Activated CD8-positive, alpha-beta memory T cell treated with anti-CD3 and anti-CD28 coated beads for 36 hours (primary cell): ENCODE results near the gene MEX3C. TPM values are rescaled to one million over a fixed set of nuclear protein-coding genes. Genes with fewer than 3 reads are reported as not detected.

Source experiments
- CTCF ChIA-PET: fragments of 350-600 bp; sonication (Branson Sonifier 250); formaldehyde crosslinking; loops from one replicate; lab custom pipeline; 2021; ENCODE audit warnings: antibody characterized with exemption; lab: Charles Lee
- POLR2A ChIA-PET: fragments of 350-600 bp; sonication (Branson Sonifier 250); formaldehyde crosslinking; loops from one replicate; lab custom pipeline; 2021; ENCODE audit warnings: antibody characterized with exemption; lab: Charles Lee
- total RNA-seq, 2 experiments: library from RNA; stranded (reverse); gene quantifications; one replicate each; pipeline ENCODE4 v1.2.3, GENCODE V29; 2021

MEX3C gene
- total RNA-seq, 2 experiments from 2014 or later = 67.8 to 69.9 TPM

GRCh38 chr18:51194604-51195003 is 2.9 kb downstream of the MEX3C start:
- ChIA-PET CTCF (interaction anchor here (0.5 to 1.4 kb wide), 2 partner anchors 41 to 44 kb away, joined by 3 to 4 read pairs; no protein-coding TSS in a partner anchor), POLR2A (interaction anchor here (0.8 to 1.2 kb wide), 2 partner anchors 40 to 315 kb away, joined by 3 to 4 read pairs; no protein-coding TSS in a partner anchor)

- ChIA-PET POLR2A (interaction anchor here (0.9 to 1.2 kb wide), 2 partner anchors 22 to 315 kb away, joined by 3 read pairs; no protein-coding TSS in a partner anchor), CTCF (no interaction called here)
Measured at GRCh38 chr18:51193621-51194287, 3.7 kb downstream of the MEX3C start.

- POLR2A ChIA-PET = interaction anchor here (0.6 to 1.5 kb wide), 5 partner anchors 21 to 314 kb away, joined by 3 to 4 read pairs (median 3); partner anchors contain the start of gene ME2
Measured at GRCh38 chr18:51192696-51193095, 4.8 kb downstream of the MEX3C start.

GRCh38 chr18:51192026-51192425 is 5.5 kb downstream of the MEX3C start:
- ChIA-PET POLR2A (interaction anchor here (0.7 to 1.5 kb wide), 2 partner anchors 25 to 313 kb away, joined by 3 to 4 read pairs; partner anchors contain the start of gene ME2), CTCF (no interaction called here)

More at GRCh38 chr18:51192696-51193095, 4.8 kb downstream of the MEX3C start:
- CTCF ChIA-PET = no interaction called here

GRCh38 chr18:51191128-51191717 is 6.3 kb downstream of the MEX3C start:
- CTCF ChIA-PET = no interaction called here
- POLR2A ChIA-PET = no interaction called here

- ChIA-PET CTCF (no interaction called here), POLR2A (no interaction called here)
Measured at GRCh38 chr18:51190000-51190399, 7.5 kb downstream of the MEX3C start.

- ChIA-PET CTCF (no interaction called here), POLR2A (interaction anchor here (0.6 to 1.1 kb wide), 3 partner anchors 8 to 16 kb away, joined by 3 to 4 read pairs (median 3); partner anchors contain the start of gene MEX3C)
Measured at GRCh38 chr18:51188024-51188701, 9.3 kb downstream of the MEX3C start.

- POLR2A ChIA-PET = no interaction called here
Measured at GRCh38 chr18:51185075-51185474, 12.4 kb downstream of the MEX3C start.

GRCh38 chr18:51184091-51184457 is 13.4 kb downstream of the MEX3C start:
- POLR2A ChIA-PET = no interaction called here
- CTCF ChIA-PET = no interaction called here

More at GRCh38 chr18:51185075-51185474, 12.4 kb downstream of the MEX3C start:
- CTCF ChIA-PET = no interaction called here

- CTCF ChIA-PET = no interaction called here
- POLR2A ChIA-PET = no interaction called here
Measured at GRCh38 chr18:51183372-51184090, 13.9 kb downstream of the MEX3C start.

GRCh38 chr18:51182824-51183223 is 14.7 kb downstream of the MEX3C start:
- ChIA-PET CTCF (no interaction called here), POLR2A (no interaction called here)

- POLR2A ChIA-PET = interaction anchor here (0.9 to 1.1 kb wide), 3 partner anchors 19 to 24 kb away, joined by 3 to 4 read pairs (median 4); no protein-coding TSS in a partner anchor
Measured at GRCh38 chr18:51171625-51172259, 25.7 kb downstream of the MEX3C start.

GRCh38 chr18:51171223-51171622 is 26.3 kb downstream of the MEX3C start:
- ChIA-PET CTCF (interaction anchor here (0.9 to 1.3 kb wide), 3 partner anchors 17 to 134 kb away, joined by 3 to 5 read pairs (median 4); partner anchors contain the start of gene MEX3C), POLR2A (interaction anchor here (0.9 to 1.1 kb wide), 3 partner anchors 19 to 25 kb away, joined by 3 to 4 read pairs (median 4); no protein-coding TSS in a partner anchor)

More at GRCh38 chr18:51171625-51172259, 25.7 kb downstream of the MEX3C start:
- CTCF ChIA-PET = interaction anchor here (0.9 to 1.3 kb wide), 2 partner anchors 18 to 26 kb away, joined by 3 to 5 read pairs; partner anchors contain the start of gene MEX3C

- CTCF ChIA-PET = interaction anchor here (0.9 to 1.3 kb wide), 2 partner anchors 27 to 133 kb away, joined by 4 to 5 read pairs; partner anchors contain the start of gene MEX3C
- POLR2A ChIA-PET = no interaction called here
Measured at GRCh38 chr18:51170664-51171063, 26.8 kb downstream of the MEX3C start.

- ChIA-PET POLR2A (interaction anchor here (0.9 to 1.0 kb wide), 2 partner anchors 27 to 291 kb away, joined by 3 read pairs; partner anchors contain the start of genes ME2 and MEX3C), CTCF (interaction anchor here (1.2 kb wide), 1 partner anchor 33 kb away, joined by 4 read pairs; no protein-coding TSS in a partner anchor)
Measured at GRCh38 chr18:51169731-51170130, 27.8 kb downstream of the MEX3C start.

GRCh38 chr18:51168960-51169662 is 28.4 kb downstream of the MEX3C start:
- ChIA-PET CTCF (interaction anchor here (1.2 to 1.4 kb wide), 2 partner anchors 28 to 33 kb away, joined by 4 read pairs; partner anchors contain the start of gene MEX3C), POLR2A (interaction anchor here (0.9 to 1.0 kb wide), 2 partner anchors 28 to 290 kb away, joined by 3 read pairs; partner anchors contain the start of genes ME2 and MEX3C)
